DOHH2 (cell line): ENCODE measurements around the gene SCPEP1.
A peak's percentile ranks its signal among the peaks of the same experiment; 100 is the strongest.

ENCODE experiments used
- H3F3A ChIP-seq: fragments of 200-600 bp; sonication (generic), shearing (Covaris generic); 2 replicates; pipeline ENCODE4 v1.6.0; 2016; ENCODE audit warnings: antibody characterized with exemption, mild to moderate bottlenecking; ENCODE audit not compliant: control insufficient read depth, insufficient read depth
- H3K27ac ChIP-seq: fragments of 200-600 bp; sonication (generic); 2 replicates; pipeline ENCODE4 v1.5.1; 2014; ENCODE audit warnings: low read depth, mild to moderate bottlenecking, low read length, moderate library complexity
- H3K27me3 ChIP-seq: fragments of 200-600 bp; sonication (generic); 2 replicates; pipeline ENCODE4 v1.6.1; 2014; ENCODE audit warnings: mild to moderate bottlenecking, low read length, mixed read lengths; ENCODE audit not compliant: control insufficient read depth
- H3K36me3 ChIP-seq: fragments of 200-600 bp; sonication (generic); 2 replicates; pipeline ENCODE4 v1.6.1; 2014; ENCODE audit warnings: mild to moderate bottlenecking, low read length, moderate library complexity, mixed read lengths; ENCODE audit not compliant: control insufficient read depth
- H3K4me1 ChIP-seq: fragments of 200-600 bp; sonication (generic); 2 replicates; pipeline ENCODE4 v1.6.1; 2014; ENCODE audit warnings: mild to moderate bottlenecking, low read length, mixed read lengths; ENCODE audit not compliant: control insufficient read depth
- H3K4me2 ChIP-seq: fragments of 200-600 bp; sonication (generic); 2 replicates; pipeline ENCODE4 v1.6.0; 2014; ENCODE audit warnings: mild to moderate bottlenecking, low read length, moderate library complexity
- H3K4me3 ChIP-seq: fragments of 200-600 bp; sonication (generic); 2 replicates; pipeline ENCODE4 v1.5.1; 2014; ENCODE audit warnings: mild to moderate bottlenecking, low read length, mixed read lengths
- H3K79me2 ChIP-seq: fragments of 200-600 bp; sonication (generic); 2 replicates; pipeline ENCODE4 v1.6.1; 2014; ENCODE audit warnings: mild to moderate bottlenecking, low read length, mixed read lengths; ENCODE audit not compliant: control insufficient read depth
- H3K9me2 ChIP-seq: fragments of 200-600 bp; sonication (generic); replicated peaks from 2 replicates; pipeline ENCODE4 v1.6.1; 2014; ENCODE audit warnings: mild to moderate bottlenecking, low read length, mixed read lengths; ENCODE audit not compliant: control insufficient read depth
- H3K9me3 ChIP-seq: fragments of 200-600 bp; sonication (generic); 2 replicates; pipeline ENCODE4 v1.6.1; 2014; ENCODE audit warnings: antibody characterized with exemption, low read length, mixed read lengths; ENCODE audit not compliant: control insufficient read depth, insufficient read depth
- H4K20me1 ChIP-seq: fragments of 200-600 bp; sonication (generic); 2 replicates; pipeline ENCODE4 v1.6.0; 2014; ENCODE audit warnings: low read depth, mild to moderate bottlenecking, antibody characterized with exemption, low read length, moderate library complexity; ENCODE audit not compliant: control insufficient read depth, insufficient read depth
- EZH2phosphoT487 ChIP-seq: fragments of 200-600 bp; sonication (generic); IDR thresholded peaks from 2 replicates; pipeline ENCODE4 v1.6.1; 2017; ENCODE audit warnings: borderline replicate concordance, mild to moderate bottlenecking, antibody characterized with exemption, low read length, moderate library complexity, mixed read lengths
- TF ChIP-seq, protein P1 (sequence below): fragments of 200-600 bp; sonication (generic); IDR thresholded peaks from one replicate; pipeline ENCODE4 v1.5.1; 2014; ENCODE audit warnings: antibody characterized with exemption, mild to moderate bottlenecking, low read depth, low read length; ENCODE audit not compliant: poor library complexity, severe bottlenecking

SCPEP1 gene

DNA sequence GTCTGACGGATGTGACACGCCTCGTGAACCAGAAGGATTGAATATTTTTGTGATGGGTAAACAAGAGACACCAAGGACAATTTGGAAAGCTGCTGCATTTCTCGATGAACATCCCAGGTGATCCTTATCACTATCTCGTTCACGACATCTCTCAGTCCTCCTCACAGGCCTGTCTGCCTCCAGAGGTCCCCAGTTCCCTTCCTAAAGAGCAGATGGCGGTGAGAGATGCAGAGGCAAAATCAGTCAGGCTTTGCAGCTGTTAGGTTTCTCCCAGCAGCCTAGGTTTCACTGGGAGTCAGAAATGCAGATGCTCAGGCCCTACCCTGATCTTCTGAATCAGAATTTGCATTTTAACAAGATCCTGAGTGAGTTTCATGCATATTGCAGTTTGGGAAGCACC is 23.6 kb downstream of the SCPEP1 start:
- TF ChIP-seq EZH2phosphoT487: no peak
- TF ChIP-seq, protein P1, sequence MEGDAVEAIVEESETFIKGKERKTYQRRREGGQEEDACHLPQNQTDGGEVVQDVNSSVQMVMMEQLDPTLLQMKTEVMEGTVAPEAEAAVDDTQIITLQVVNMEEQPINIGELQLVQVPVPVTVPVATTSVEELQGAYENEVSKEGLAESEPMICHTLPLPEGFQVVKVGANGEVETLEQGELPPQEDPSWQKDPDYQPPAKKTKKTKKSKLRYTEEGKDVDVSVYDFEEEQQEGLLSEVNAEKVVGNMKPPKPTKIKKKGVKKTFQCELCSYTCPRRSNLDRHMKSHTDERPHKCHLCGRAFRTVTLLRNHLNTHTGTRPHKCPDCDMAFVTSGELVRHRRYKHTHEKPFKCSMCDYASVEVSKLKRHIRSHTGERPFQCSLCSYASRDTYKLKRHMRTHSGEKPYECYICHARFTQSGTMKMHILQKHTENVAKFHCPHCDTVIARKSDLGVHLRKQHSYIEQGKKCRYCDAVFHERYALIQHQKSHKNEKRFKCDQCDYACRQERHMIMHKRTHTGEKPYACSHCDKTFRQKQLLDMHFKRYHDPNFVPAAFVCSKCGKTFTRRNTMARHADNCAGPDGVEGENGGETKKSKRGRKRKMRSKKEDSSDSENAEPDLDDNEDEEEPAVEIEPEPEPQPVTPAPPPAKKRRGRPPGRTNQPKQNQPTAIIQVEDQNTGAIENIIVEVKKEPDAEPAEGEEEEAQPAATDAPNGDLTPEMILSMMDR: no peak
- peaks cover 7% of the 10 kb centered on the region for H3F3A ChIP-seq
- no peaks in the 10 kb centered on the region for H3K27me3 ChIP-seq

DNA sequence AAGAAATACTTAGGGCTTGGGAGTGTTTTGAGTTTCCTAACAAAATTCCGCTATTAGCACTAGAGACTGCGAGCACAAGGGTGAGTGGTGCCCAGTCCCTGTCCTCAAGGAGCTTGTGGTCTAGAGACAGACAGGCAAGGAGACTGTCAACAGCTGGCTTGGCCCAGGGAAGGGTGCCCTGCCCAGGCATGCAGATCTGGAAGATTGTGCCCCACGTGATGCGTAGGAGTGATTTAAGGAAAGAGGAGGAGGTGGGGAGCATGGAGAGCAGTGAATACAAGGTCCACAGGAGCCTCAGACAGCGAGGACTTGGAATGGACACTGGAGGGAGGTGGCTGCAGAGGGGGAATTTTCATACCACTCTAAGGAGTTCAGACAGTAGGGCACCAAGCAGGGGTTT is 25.0 kb downstream of the SCPEP1 start:
- no peaks in the 10 kb centered on the region for H4K20me1 ChIP-seq
- no peaks in the 10 kb centered on the region for H3K9me3 ChIP-seq
- no peak overlapping the region for H3K4me3 ChIP-seq
- TF ChIP-seq, protein P1: no peak
- no peak for TF ChIP-seq EZH2phosphoT487
- H3K27ac ChIP-seq: no peak overlapping the region
- H3F3A ChIP-seq: peaks cover 10% of the 10 kb centered on the region
- H3K36me3 ChIP-seq: peaks cover 20% of the 10 kb centered on the region
- no peaks in the 10 kb centered on the region for H3K9me2 ChIP-seq
- peaks cover 62% of the 10 kb centered on the region for H3K4me1 ChIP-seq
- H3K27me3 ChIP-seq: no peaks in the 10 kb centered on the region
- H3K79me2 ChIP-seq: no peaks in the 10 kb centered on the region
- no peak overlapping the region for H3K4me2 ChIP-seq

More for the DNA sequence above, 23.6 kb downstream of the SCPEP1 start:
- Histone ChIP-seq H3K4me1 (peaks cover 52% of the 10 kb centered on the region), H3K79me2 (no peaks in the 10 kb centered on the region), H4K20me1 (no peaks in the 10 kb centered on the region), H3K27ac (no peak overlapping the region), H3K4me2 (no peak overlapping the region), H3K36me3 (peaks cover 24% of the 10 kb centered on the region), H3K9me3 (no peaks in the 10 kb centered on the region), H3K4me3 (no peak overlapping the region), H3K9me2 (no peaks in the 10 kb centered on the region)

DNA sequence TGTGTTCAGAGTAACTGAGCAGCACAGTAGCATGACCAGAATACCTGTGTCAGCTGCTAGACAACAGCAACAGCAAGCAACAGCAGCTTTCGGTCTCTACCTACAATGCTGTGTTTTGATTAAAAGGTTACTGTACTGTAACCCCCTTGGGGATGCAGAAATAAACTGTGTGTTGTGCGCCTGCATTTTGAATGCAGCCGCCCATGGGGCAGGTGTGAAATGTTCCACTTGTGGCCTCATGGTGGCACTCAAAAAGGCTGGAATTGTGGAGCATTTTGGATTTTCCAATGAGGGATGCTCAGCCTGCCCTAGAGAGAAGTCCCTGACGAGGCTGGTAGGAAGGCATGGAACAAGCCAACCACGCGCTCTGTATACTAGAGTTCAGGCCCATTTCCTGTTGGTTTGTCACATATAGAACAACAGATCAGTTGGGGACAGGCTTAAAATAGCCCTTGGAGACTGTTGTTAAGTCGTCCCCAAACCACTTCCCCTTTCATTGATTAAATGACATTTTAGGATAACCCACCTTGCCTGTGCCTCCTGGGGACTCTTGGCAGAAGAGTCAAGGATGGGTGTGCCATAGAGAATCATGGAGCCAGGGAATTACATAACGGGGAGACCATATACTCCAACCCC is 27.1 kb downstream of the SCPEP1 start:
- no peaks in the 10 kb centered on the region for H3K27me3 ChIP-seq
- H4K20me1 ChIP-seq: no peaks in the 10 kb centered on the region
- TF ChIP-seq, protein P1: peak; percentile 39
- TF ChIP-seq EZH2phosphoT487: no peak
- H3K9me2 ChIP-seq: no peaks in the 10 kb centered on the region
- H3K4me3 ChIP-seq: peak overlapping the region; percentile 72
- H3F3A ChIP-seq: peaks cover 16% of the 10 kb centered on the region
- H3K79me2 ChIP-seq: no peaks in the 10 kb centered on the region
- H3K9me3 ChIP-seq: no peaks in the 10 kb centered on the region
- peak overlapping the region; percentile 94 for H3K27ac ChIP-seq
- H3K36me3 ChIP-seq: peaks cover 17% of the 10 kb centered on the region
- H3K4me2 ChIP-seq: peak overlapping the region; percentile 87
- H3K4me1 ChIP-seq: peaks cover 84% of the 10 kb centered on the region
